Endothelial cell of umbilical vein (primary cell): ENCODE results near the gene SNX24. TPM values are rescaled to one million over a fixed set of nuclear protein-coding genes. Genes with fewer than 3 reads are reported as not detected.

ENCODE experiments used
- BruUV-seq: library from RNA; stranded (reverse); fragments of 400-500 nt; replicated peaks from 2 replicates; lab custom pipeline; 2021; lab: Mats Ljungman, UMichigan
- CTCF ChIA-PET: fragments of 300-600, 350-600 bp; sonication (Branson Sonifier 250); formaldehyde crosslinking; loops from one replicate; lab custom pipeline; 2021; ENCODE audit warnings: antibody characterized with exemption, inconsistent platforms; lab: Charles Lee
- POLR2A ChIA-PET: fragments of 300-600, 350-600 bp; sonication (Branson Sonifier 250); formaldehyde crosslinking; loops from one replicate; lab custom pipeline; 2021; ENCODE audit warnings: antibody characterized with exemption, inconsistent platforms; lab: Charles Lee
- DNase-seq: peaks from one replicate; pipeline ENCODE4 v3.0.0-alpha.2; 2011; ENCODE audit warnings: low read depth, low spot score
- FAIRE-seq: peaks from 2 replicates; lab custom pipeline; 2011; peaks lifted over from hg19 to GRCh38; lab: Jason Lieb, UNC
- H2AFZ ChIP-seq: 2 replicates; pipeline ENCODE4 v1.6.0; 2012; ENCODE audit warnings: low read depth, low read length, control low read depth, inconsistent platforms
- H3K27ac ChIP-seq: 2 replicates; pipeline ENCODE4 v1.5.1; 2011; ENCODE audit warnings: low read depth, mild to moderate bottlenecking, control low read depth, low read length, moderate library complexity; ENCODE audit not compliant: insufficient read depth
- H3K27me3 ChIP-seq, 2 experiments: 2 replicates each; pipeline versions ENCODE4 v1.6.0 to v1.6.1; 2011; ENCODE audit warnings: low read length in 2 of 2, mixed read lengths in 1 of 2; ENCODE audit not compliant: control insufficient read depth in 2 of 2, insufficient read depth in 2 of 2
- H3K36me3 ChIP-seq, 2 experiments: 2 replicates in 1 of 2; 3 replicates in 1 of 2; pipeline ENCODE4 v1.5.1; 2011; ENCODE audit warnings: low read length in 2 of 2, mild to moderate bottlenecking in 1 of 2, moderate library complexity in 1 of 2; ENCODE audit not compliant: control insufficient read depth in 2 of 2, insufficient read depth in 2 of 2; ENCODE audit errors: extremely low read depth in 1 of 2
- H3K4me1 ChIP-seq: 3 replicates; pipeline ENCODE4 v1.5.1; 2011; ENCODE audit warnings: mild to moderate bottlenecking, low read length; ENCODE audit not compliant: control insufficient read depth, insufficient read depth; ENCODE audit errors: extremely low read depth
- H3K4me2 ChIP-seq: 2 replicates; pipeline ENCODE4 v1.6.1; 2011; ENCODE audit warnings: low read length, control low read depth, mixed read lengths; ENCODE audit not compliant: insufficient read depth
- H3K4me3 ChIP-seq, 3 experiments: fragments of 200-600 bp in 1 of 3; sonication (generic), shearing (Covaris generic) in 1 of 3; replicated peaks in 1 of 3; 2 replicates each; pipeline ENCODE4 v1.5.1; 2011 to 2016; ENCODE audit warnings: control low read depth in 3 of 3, low read length in 3 of 3, mild to moderate bottlenecking in 2 of 3, inconsistent platforms in 1 of 3, low read depth in 1 of 3, moderate library complexity in 1 of 3; ENCODE audit not compliant: insufficient read depth in 1 of 3
- H3K79me2 ChIP-seq: 2 replicates; pipeline ENCODE4 v1.6.0; 2012; ENCODE audit warnings: low read length, inconsistent platforms; ENCODE audit not compliant: control insufficient read depth, insufficient read depth
- H3K9ac ChIP-seq: replicated peaks from 2 replicates; pipeline ENCODE3; 2011; ENCODE audit warnings: low read length, control low read depth; ENCODE audit not compliant: insufficient read depth; ENCODE audit errors: extremely low read depth
- H3K9me1 ChIP-seq: replicated peaks from 3 replicates; pipeline ENCODE4 v1.6.0; 2011; ENCODE audit warnings: mild to moderate bottlenecking, low read length; ENCODE audit not compliant: control insufficient read depth, insufficient read depth; ENCODE audit errors: extremely low read depth
- H3K9me3 ChIP-seq: replicated peaks from 2 replicates; pipeline ENCODE4 v1.5.1; 2012; ENCODE audit warnings: low read length, inconsistent platforms; ENCODE audit not compliant: control insufficient read depth, insufficient read depth
- H4K20me1 ChIP-seq: replicated peaks from 2 replicates; pipeline ENCODE3; 2011; ENCODE audit warnings: mild to moderate bottlenecking, low read length; ENCODE audit not compliant: control insufficient read depth, insufficient read depth; ENCODE audit errors: extremely low read depth
- EZH2 ChIP-seq: IDR thresholded peaks from 2 replicates; pipeline ENCODE4 v1.6.1; 2012; ENCODE audit warnings: borderline replicate concordance, low read depth, mild to moderate bottlenecking, moderate library complexity, low read length, inconsistent platforms; ENCODE audit not compliant: severe bottlenecking
- FOS ChIP-seq: IDR thresholded peaks from 2 replicates; pipeline ENCODE4 v1.6.1; 2011; ENCODE audit warnings: mild to moderate bottlenecking, low read length, moderate library complexity, borderline replicate concordance; ENCODE audit not compliant: insufficient read depth
- GATA2 ChIP-seq: IDR thresholded peaks from 2 replicates; pipeline ENCODE4 v1.7.0; 2011; ENCODE audit warnings: low read depth, mild to moderate bottlenecking, moderate library complexity, mixed read lengths, low read length; ENCODE audit not compliant: insufficient read length, insufficient read depth
- JUN ChIP-seq: IDR thresholded peaks from 2 replicates; pipeline ENCODE4 v1.6.1; 2011; ENCODE audit warnings: borderline replicate concordance, low read depth; ENCODE audit not compliant: insufficient read length, insufficient read depth
- MAX ChIP-seq: IDR thresholded peaks from 2 replicates; pipeline ENCODE4 v1.6.1; 2011; ENCODE audit not compliant: insufficient read depth, insufficient read length
- MYC ChIP-seq: IDR thresholded peaks from one replicate; pipeline ENCODE4 v1.6.1; 2011; ENCODE audit warnings: mild to moderate bottlenecking, low read depth, low read length
- POLR2A ChIP-seq: IDR thresholded peaks from 2 replicates; pipeline ENCODE4 v1.6.1; 2012; ENCODE audit warnings: low read depth, mild to moderate bottlenecking, control low read depth, low read length
- POLR2AphosphoS5 ChIP-seq: IDR thresholded peaks from 2 replicates; pipeline ENCODE4 v1.6.1; 2012; ENCODE audit warnings: low read depth, mild to moderate bottlenecking, control low read depth, low read length, moderate library complexity; ENCODE audit not compliant: insufficient read depth
- dilution Hi-C: fragments of 300-500 bp; cut with MboI; formaldehyde crosslinking; loops from one replicate; pipeline ENCODE4 v1.15.0; 2019; ENCODE audit warnings: low sequenced_read_pairs; ENCODE audit not compliant: extremely low pct_ligation_motif_present
- intact Hi-C: fragments of 100-400 bp; cut with micrococcal nuclease; formaldehyde crosslinking; loops from one replicate; pipeline ENCODE4 v1.10.0; 2022
- polyA plus RNA-seq, 4 experiments: library from polyadenylated mRNA; depleted of rRNA in 3 of 4; stranded (reverse) in 3 of 4; unstranded in 1 of 4; fragments of >200 nt; gene quantifications; 2 replicates each; pipeline versions ENCODE4 v1.2.1 to v1.2.3, GENCODE V29; 2011 to 2012; ENCODE audit warnings: missing spikeins in 1 of 4
- total RNA-seq: library from RNA; stranded (reverse); gene quantifications from 2 replicates; pipeline ENCODE4 v1.2.3, GENCODE V29; 2021
- TF ChIP-seq, protein P1 (sequence below), 2 donors: IDR thresholded peaks; 1 replicate in 1 of 2; 2 replicates in 1 of 2; pipeline ENCODE4 v1.5.1; 2011; ENCODE audit warnings: low read length in 2 of 2, mild to moderate bottlenecking in 2 of 2, moderate library complexity in 2 of 2, control low read depth in 1 of 2, inconsistent platforms in 1 of 2, low read depth in 1 of 2; ENCODE audit not compliant: insufficient read depth in 1 of 2; ENCODE audit errors: extremely low read depth in 1 of 2

SNX24 gene
- total and polyA plus RNA-seq, 2 donors (not counting 3 experiments of a cell fraction or from before 2014, with no cell fraction given) = 2.9 to 14.9 TPM

GRCh38 chr5:122864400-122864799, 19.0 kb downstream of the SNX24 start:
- Histone ChIP-seq H3K4me3 (no peak overlapping the region), H3K9me3 (no peaks in the 10 kb centered on the region), H2AFZ (no peak overlapping the region), H4K20me1 (no peaks in the 10 kb centered on the region), H3K27me3 (no peaks in the 10 kb centered on the region), H3K4me2 (no peak overlapping the region), H3K27ac (no peak overlapping the region), H3K36me3 (no peaks in the 10 kb centered on the region), H3K79me2 (no peaks in the 10 kb centered on the region), H3K9ac (no peak overlapping the region), H3K4me1 (no peaks in the 10 kb centered on the region), H3K9me1 (no peaks in the 10 kb centered on the region)
- BruUV-seq = no TSS peak
- FAIRE-seq = no peak
- ChIA-PET CTCF (no interaction called here), POLR2A (no interaction called here)
- dilution Hi-C loops (no loop called here), intact Hi-C loops (no loop called here)
- TF ChIP-seq POLR2AphosphoS5 (no peak), POLR2A (no peak), GATA2 (no peak), EZH2 (no peak), FOS (no peak), MAX (no peak), MYC (no peak), JUN (no peak)
- TF ChIP-seq, protein P1, sequence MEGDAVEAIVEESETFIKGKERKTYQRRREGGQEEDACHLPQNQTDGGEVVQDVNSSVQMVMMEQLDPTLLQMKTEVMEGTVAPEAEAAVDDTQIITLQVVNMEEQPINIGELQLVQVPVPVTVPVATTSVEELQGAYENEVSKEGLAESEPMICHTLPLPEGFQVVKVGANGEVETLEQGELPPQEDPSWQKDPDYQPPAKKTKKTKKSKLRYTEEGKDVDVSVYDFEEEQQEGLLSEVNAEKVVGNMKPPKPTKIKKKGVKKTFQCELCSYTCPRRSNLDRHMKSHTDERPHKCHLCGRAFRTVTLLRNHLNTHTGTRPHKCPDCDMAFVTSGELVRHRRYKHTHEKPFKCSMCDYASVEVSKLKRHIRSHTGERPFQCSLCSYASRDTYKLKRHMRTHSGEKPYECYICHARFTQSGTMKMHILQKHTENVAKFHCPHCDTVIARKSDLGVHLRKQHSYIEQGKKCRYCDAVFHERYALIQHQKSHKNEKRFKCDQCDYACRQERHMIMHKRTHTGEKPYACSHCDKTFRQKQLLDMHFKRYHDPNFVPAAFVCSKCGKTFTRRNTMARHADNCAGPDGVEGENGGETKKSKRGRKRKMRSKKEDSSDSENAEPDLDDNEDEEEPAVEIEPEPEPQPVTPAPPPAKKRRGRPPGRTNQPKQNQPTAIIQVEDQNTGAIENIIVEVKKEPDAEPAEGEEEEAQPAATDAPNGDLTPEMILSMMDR (IDR thresholded peaks at IDR 0.05; ENCODE audit: extremely low read depth in 1 of 2, insufficient read depth in 1 of 2, low read depth in 1 of 2, low read length in 2 of 2) = no peak
- no peak for DNase-seq
